Measurements from ENCODE around the gene PSMC6.

DNA sequence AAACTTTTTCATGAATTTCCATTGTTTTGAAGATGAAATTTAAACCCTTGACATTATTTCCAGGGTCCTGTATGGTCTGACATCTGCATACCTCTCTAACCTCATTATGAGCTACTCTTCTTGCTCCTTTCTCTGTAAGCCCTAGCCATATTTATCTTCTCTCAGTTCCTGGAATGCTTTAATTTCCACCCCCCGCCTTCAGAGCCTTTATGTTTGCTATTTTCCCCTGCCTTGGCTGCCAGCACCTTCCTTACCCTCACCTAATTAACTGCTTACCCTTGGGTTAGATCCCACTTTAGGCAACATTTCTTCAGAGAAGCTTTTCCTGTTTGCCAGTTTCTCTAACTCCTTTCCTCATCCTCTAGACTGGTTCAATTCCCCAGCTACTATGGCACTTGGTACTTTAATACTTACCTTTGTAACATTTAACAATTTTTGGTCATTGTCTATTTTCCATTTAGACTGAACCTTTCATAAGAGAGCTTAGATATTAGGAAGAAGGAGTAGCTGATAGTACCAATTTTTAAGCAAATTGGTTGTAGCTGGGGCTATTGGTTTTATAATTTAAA is 29.0 kb downstream of the PSMC6 start:
- no peak for TF ChIP-seq HNRNPUL1 (IDR thresholded peaks at IDR 0.05; ENCODE audit: low read depth, low read length)
- TF ChIP-seq, protein P1, sequence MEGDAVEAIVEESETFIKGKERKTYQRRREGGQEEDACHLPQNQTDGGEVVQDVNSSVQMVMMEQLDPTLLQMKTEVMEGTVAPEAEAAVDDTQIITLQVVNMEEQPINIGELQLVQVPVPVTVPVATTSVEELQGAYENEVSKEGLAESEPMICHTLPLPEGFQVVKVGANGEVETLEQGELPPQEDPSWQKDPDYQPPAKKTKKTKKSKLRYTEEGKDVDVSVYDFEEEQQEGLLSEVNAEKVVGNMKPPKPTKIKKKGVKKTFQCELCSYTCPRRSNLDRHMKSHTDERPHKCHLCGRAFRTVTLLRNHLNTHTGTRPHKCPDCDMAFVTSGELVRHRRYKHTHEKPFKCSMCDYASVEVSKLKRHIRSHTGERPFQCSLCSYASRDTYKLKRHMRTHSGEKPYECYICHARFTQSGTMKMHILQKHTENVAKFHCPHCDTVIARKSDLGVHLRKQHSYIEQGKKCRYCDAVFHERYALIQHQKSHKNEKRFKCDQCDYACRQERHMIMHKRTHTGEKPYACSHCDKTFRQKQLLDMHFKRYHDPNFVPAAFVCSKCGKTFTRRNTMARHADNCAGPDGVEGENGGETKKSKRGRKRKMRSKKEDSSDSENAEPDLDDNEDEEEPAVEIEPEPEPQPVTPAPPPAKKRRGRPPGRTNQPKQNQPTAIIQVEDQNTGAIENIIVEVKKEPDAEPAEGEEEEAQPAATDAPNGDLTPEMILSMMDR (CRISPR knock-in tag; IDR thresholded peaks at IDR 0.05): no peak

All from HepG2 (cell line).